K562 (cell line): ENCODE results near the gene PAF1. TPM values are rescaled to one million over a fixed set of nuclear protein-coding genes. Genes with fewer than 3 reads are reported as not detected.
A peak's percentile ranks its signal among the peaks of the same experiment; 100 is the strongest.

Source experiments
- BHLHE40 ChIP-seq: IDR thresholded peaks from 2 replicates; pipeline ENCODE4 v1.6.1; 2011; ENCODE audit warnings: low read length, improper control_type of control experiment
- GABPB2 ChIP-seq: fragments of 250-450 bp; sonication (Bioruptor Pico); conservative IDR thresholded peaks from 2 replicates; pipeline ENCODE4 v1.5.1; 2021; ENCODE audit warnings: mild to moderate bottlenecking
- GATA2 ChIP-seq: sonication (generic); formaldehyde crosslinking; IDR thresholded peaks from 2 replicates; pipeline ENCODE4 v1.4.0; 2020; ENCODE audit warnings: mild to moderate bottlenecking, missing genetic modification reagents
- HIVEP1 ChIP-seq: fragments of 250-450 bp; sonication (Bioruptor Pico); IDR thresholded peaks from 2 replicates; pipeline ENCODE4 v1.4.0; 2020; ENCODE audit warnings: mild to moderate bottlenecking
- HMBOX1 ChIP-seq: sonication (generic); IDR thresholded peaks from 2 replicates; pipeline ENCODE4 v1.6.1; 2016
- ILK ChIP-seq: fragments of 450-650 bp; IDR thresholded peaks from 2 replicates; pipeline ENCODE4 v1.6.1; 2016; ENCODE audit warnings: missing genetic modification characterization, low read depth, mild to moderate bottlenecking, missing compliant biosample characterization, moderate library complexity, borderline replicate concordance
- MAFG ChIP-seq: fragments of 450-650 bp; conservative IDR thresholded peaks from 2 replicates; pipeline ENCODE4 v1.6.1; 2016; ENCODE audit warnings: missing genetic modification characterization, missing compliant biosample characterization
- MED1 ChIP-seq: sonication (generic); formaldehyde crosslinking; IDR thresholded peaks from 2 replicates; pipeline ENCODE4 v1.8.1; 2023; ENCODE audit warnings: missing genetic modification reagents, borderline replicate concordance
- NBN ChIP-seq: fragments of 450-650 bp; IDR thresholded peaks from 2 replicates; pipeline ENCODE4 v1.6.1; 2016; ENCODE audit warnings: low read depth, mild to moderate bottlenecking
- NFIC ChIP-seq: fragments of 450-650 bp; IDR thresholded peaks from 2 replicates; pipeline ENCODE4 v1.6.1; 2017; ENCODE audit warnings: mild to moderate bottlenecking, inconsistent platforms
- SAP30 ChIP-seq: fragments of 200-600 bp; sonication (generic); IDR thresholded peaks from 2 replicates; pipeline ENCODE4 v1.6.1; 2012; ENCODE audit warnings: borderline replicate concordance, low read depth, mild to moderate bottlenecking, moderate library complexity, low read length, control low read depth, inconsistent platforms; ENCODE audit not compliant: insufficient read depth, poor library complexity, severe bottlenecking
- SMAD1 ChIP-seq: fragments of 150-350 bp; IDR thresholded peaks from 2 replicates; pipeline ENCODE4 v1.6.1; 2014; ENCODE audit warnings: low read length, low read depth; ENCODE audit not compliant: partially characterized antibody
- SMAD2 ChIP-seq: fragments of 150-350 bp; IDR thresholded peaks from 2 replicates; pipeline ENCODE4 v1.6.1; 2014; ENCODE audit warnings: low read depth, mild to moderate bottlenecking, low read length
- SMARCC2 ChIP-seq: fragments of 450-650 bp; IDR thresholded peaks from 2 replicates; pipeline ENCODE4 v1.6.1; 2017; ENCODE audit warnings: antibody characterized with exemption, moderate library complexity, mild to moderate bottlenecking, low read depth
- SPI1 ChIP-seq: IDR thresholded peaks from 2 replicates; pipeline ENCODE4 v1.6.1; 2011; ENCODE audit warnings: low read depth, low read length, control low read depth, borderline replicate concordance
- STAG1 ChIP-seq: sonication (generic); formaldehyde crosslinking; IDR thresholded peaks from 2 replicates; pipeline ENCODE4 v1.5.0; 2020; ENCODE audit warnings: missing genetic modification reagents, borderline replicate concordance
- THAP7 ChIP-seq: fragments of 250-450 bp; sonication (Bioruptor Pico); IDR thresholded peaks from 2 replicates; pipeline ENCODE4 v1.5.0; 2021
- ZBTB34 ChIP-seq: fragments of 250-450 bp; sonication (Bioruptor Pico); IDR thresholded peaks from 2 replicates; pipeline ENCODE4 v1.8.0; 2021; ENCODE audit warnings: mild to moderate bottlenecking, moderate library complexity
- ZKSCAN1 ChIP-seq: fragments of 150-350 bp; IDR thresholded peaks from 2 replicates; pipeline ENCODE4 v1.6.1; 2016; ENCODE audit warnings: low read depth, low read length
- ZKSCAN3 ChIP-seq: fragments of 250-450 bp; sonication (Bioruptor Pico); IDR thresholded peaks from 2 replicates; pipeline ENCODE4 v1.4.0; 2020
- ZNF277 ChIP-seq: fragments of 250-450 bp; sonication (Bioruptor Pico); IDR thresholded peaks from 2 replicates; pipeline ENCODE4 v1.8.0; 2022; ENCODE audit warnings: inconsistent platforms, mild to moderate bottlenecking, moderate library complexity, borderline replicate concordance
- ZNF395 ChIP-seq: fragments of 200-800 bp; sonication (Bioruptor generic); IDR thresholded peaks from 2 replicates; pipeline ENCODE4 v1.6.1; 2017; ENCODE audit warnings: missing genetic modification characterization, missing compliant biosample characterization
- ZNF696 ChIP-seq: fragments of 250-450 bp; sonication (Bioruptor Pico); conservative IDR thresholded peaks from 2 replicates; pipeline ENCODE4 v1.4.0; 2020; ENCODE audit warnings: mild to moderate bottlenecking, moderate library complexity
- polyA plus RNA-seq, 8 experiments: library from polyadenylated mRNA; depleted of rRNA in 4 of 8; stranded (reverse) in 5 of 8; unstranded in 3 of 8; fragments of >200 nt; fragmentation: Nextera tagmentation in 2 of 8; fragmentation: Illumina TruSeq in 1 of 8; extraction: Ambion mirVana in 2 of 8; extraction: Trizol in 1 of 8; gene quantifications; 2 replicates each; pipeline versions ENCODE4 v1.2.1 to v1.2.3, GENCODE V29; 2011 to 2014; ENCODE audit warnings: inconsistent platforms in 1 of 8, missing spikeins in 1 of 8
- total RNA-seq, 7 experiments: library from RNA; depleted of rRNA in 6 of 7; stranded (reverse); fragments of >200 nt in 6 of 7; fragmentation: Illumina TruSeq in 2 of 7; extraction: Trizol in 2 of 7; gene quantifications; 2 replicates each; pipeline versions ENCODE4 v1.2.1 to v1.2.3, GENCODE V29; 2011 to 2021; ENCODE audit warnings: low replicate concordance in 1 of 7

The PAF1 gene
- total and polyA plus RNA-seq, 9 of the 15 experiments (the other 6 are each of a cell fraction or from before 2014, with no cell fraction given), result 1.5 to 45.0 (median 33.8) TPM

GRCh38 chr19:39411832-39412099 lies 20.9 kb upstream of the PAF1 start (continued):
- TF ChIP-seq SPI1 (no peak), STAG1 (CRISPR knock-in tag) (peak; percentile 52; the same call in 1 of the 2 replicates), ZNF277 (CRISPR knock-in tag) (no peak), GABPB2 (CRISPR knock-in tag) (no peak), MED1 (CRISPR knock-in tag) (no peak), SMAD2 (no peak), NFIC (no peak), ILK (tag) (no peak), ZKSCAN3 (CRISPR knock-in tag) (no peak), SMARCC2 (no peak), HIVEP1 (CRISPR knock-in tag) (no peak), ZNF696 (CRISPR knock-in tag) (no peak), SAP30 (no peak), HMBOX1 (no peak), ZBTB34 (no peak), THAP7 (CRISPR knock-in tag) (no peak), ZKSCAN1 (no peak), ZNF395 (no peak), MAFG (tag) (no peak), GATA2 (CRISPR knock-in tag) (no peak), BHLHE40 (no peak), NBN (peak; percentile 89; the same call in 1 of the 2 replicates), SMAD1 (no peak)
